Effector memory CD8-positive, alpha-beta T cell (primary cell): ENCODE measurements around the gene CTSE.

Experiments
- ATAC-seq: fragments of 150-1000 bp; cut with Tn5 transposase; replicated peaks from 2 replicates; pipeline ENCODE4 v1.10.0; 2021; ENCODE audit warnings: mild to moderate bottlenecking, moderate library complexity
- DNase-seq, 3 experiments: peaks; one replicate each; pipeline ENCODE4 v3.0.0; 2021
- H3K27ac Mint-ChIP-seq, 2 donors: one replicate each; pipeline ENCODE4 v1.8.0; 2022; ENCODE audit warnings: mild to moderate bottlenecking in 2 of 2, mixed read lengths in 2 of 2, moderate library complexity in 2 of 2
- H3K27me3 Mint-ChIP-seq, 2 donors: one replicate each; pipeline ENCODE4 v1.8.0; 2022; ENCODE audit warnings: mixed read lengths in 2 of 2
- H3K36me3 Mint-ChIP-seq: one replicate; pipeline ENCODE4 v1.8.0; 2022; ENCODE audit warnings: mild to moderate bottlenecking, moderate library complexity, mixed read lengths; ENCODE audit not compliant: insufficient read depth
- H3K4me1 Mint-ChIP-seq, 2 donors: one replicate each; pipeline ENCODE4 v1.8.0; 2022; ENCODE audit warnings: low read depth in 2 of 2, mixed read lengths in 2 of 2
- H3K4me3 Mint-ChIP-seq, 2 donors: one replicate each; pipeline ENCODE4 v1.8.0; 2022; ENCODE audit warnings: mild to moderate bottlenecking in 2 of 2, mixed read lengths in 2 of 2, moderate library complexity in 2 of 2
- H3K9me3 Mint-ChIP-seq, 2 donors: one replicate each; pipeline ENCODE4 v1.8.0; 2022; ENCODE audit warnings: mixed read lengths in 2 of 2

The CTSE gene

DNA sequence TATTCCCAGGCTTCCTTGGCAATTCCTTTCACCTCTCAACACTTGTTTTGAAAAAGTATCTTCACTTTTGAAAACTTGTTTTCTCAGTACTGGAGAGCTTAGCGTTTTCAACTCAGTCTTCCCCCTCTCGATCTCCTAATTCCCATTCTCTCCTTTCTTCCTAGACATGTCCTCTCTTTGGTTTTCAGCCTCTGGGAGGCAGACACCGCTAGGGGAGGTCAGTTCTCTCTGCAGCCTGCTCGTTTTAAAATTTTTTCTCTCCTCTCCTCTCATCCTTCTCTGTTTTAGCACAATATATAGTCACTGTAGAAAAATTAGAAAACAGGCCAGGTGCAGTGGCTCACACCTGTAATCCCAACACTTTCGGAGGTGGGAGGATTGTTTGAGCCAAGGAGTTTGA lies 16.6 kb upstream of the CTSE start:
- ATAC-seq (no peak), DNase-seq (no peak)
- no peak overlapping the region for H3K27ac Mint-ChIP-seq
- peaks cover 0 to 11% of the 10 kb centered on the region in 2 donors for H3K27me3 Mint-ChIP-seq
- peaks cover 12 to 13% of the 10 kb centered on the region in 2 donors for H3K4me1 Mint-ChIP-seq
- no peak overlapping the region for H3K4me3 Mint-ChIP-seq
- H3K9me3 Mint-ChIP-seq, result no peaks in the 10 kb centered on the region
- no peaks in the 10 kb centered on the region for H3K36me3 Mint-ChIP-seq

DNA sequence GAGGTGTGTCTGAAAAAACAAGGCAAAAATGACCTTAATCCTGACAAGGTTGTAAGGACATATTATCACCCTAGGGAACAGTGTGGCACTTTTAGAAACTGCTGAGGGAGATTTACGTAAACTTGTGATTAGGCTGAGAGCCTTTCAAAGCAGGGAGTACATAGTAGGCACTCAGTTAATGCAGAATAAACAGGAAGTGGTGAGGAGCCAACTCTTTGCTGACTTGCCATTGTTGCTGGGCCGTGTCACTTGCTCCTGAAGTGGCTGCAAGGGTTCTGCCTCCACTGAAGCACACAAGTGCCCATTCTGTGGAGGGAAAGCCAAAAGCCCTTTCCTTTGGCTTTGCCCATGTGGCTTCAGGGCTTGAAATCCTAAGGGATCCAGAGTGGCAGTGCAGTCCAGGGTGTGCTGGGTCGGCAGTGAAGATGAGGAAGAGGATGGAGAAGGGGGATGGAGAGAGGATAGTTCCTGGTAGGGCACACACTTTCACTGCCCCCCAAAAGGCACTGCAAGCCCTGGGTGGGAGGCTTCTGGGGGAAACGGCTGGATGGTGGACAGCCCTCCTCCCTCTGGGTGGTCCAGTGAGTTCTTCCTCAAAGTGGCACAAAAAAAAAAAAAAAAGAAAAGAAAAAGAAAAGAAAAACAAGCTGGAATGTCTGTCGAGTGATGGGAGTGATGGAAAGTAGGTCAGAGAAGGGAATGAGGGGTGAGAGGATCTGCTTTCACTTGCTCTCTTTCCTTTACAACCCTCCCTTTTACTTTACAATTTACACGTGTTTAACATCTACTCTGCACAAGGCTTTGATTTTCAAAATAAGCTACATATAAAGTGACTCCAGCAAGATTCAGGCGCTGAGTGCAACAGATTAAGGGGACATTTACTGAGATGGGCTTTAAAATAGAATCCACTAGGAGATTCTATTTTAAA lies 15.6 kb upstream of the CTSE start:
- DNase-seq, result no peak
- H3K27ac Mint-ChIP-seq, result peak overlapping the region in 1 of 2 donors; percentile 79
- H3K9me3 Mint-ChIP-seq, result no peaks in the 10 kb centered on the region
- H3K36me3 Mint-ChIP-seq, result no peaks in the 10 kb centered on the region
- peak overlapping the region in 1 of 2 donors; percentile 52 for H3K4me3 Mint-ChIP-seq
- H3K27me3 Mint-ChIP-seq, result peaks cover 8 to 19% of the 10 kb centered on the region in 2 donors
- peak; percentile 35 for ATAC-seq
- peaks cover 12 to 19% of the 10 kb centered on the region in 2 donors for H3K4me1 Mint-ChIP-seq

DNA sequence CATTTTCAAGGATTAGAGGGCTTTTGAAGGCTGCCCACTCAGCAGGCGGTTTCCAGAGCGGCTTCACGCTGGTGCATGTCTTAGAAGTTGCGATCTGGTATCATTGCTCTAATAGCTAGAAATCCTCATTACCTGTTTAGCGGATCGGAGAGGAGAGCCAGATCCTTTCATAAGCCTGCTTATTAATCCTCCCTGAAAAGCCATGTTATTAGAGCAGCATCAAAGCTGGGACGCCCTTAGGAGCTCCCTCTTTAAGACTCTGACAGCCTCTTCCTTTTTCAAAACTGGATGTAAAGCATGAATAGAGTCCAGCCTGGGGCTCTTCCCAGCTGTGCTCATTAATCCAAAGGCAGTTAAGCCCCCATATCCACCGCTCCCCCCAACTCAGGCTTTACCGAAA lies 13.9 kb upstream of the CTSE start:
- Mint-ChIP-seq H3K9me3 (no peaks in the 10 kb centered on the region), H3K4me1 (peaks cover 12 to 19% of the 10 kb centered on the region in 2 donors), H3K27me3 (peaks cover 8 to 23% of the 10 kb centered on the region in 2 donors), H3K36me3 (no peaks in the 10 kb centered on the region), H3K4me3 (no peak overlapping the region), H3K27ac (no peak overlapping the region)
- DNase-seq (no peak), ATAC-seq (no peak)

DNA sequence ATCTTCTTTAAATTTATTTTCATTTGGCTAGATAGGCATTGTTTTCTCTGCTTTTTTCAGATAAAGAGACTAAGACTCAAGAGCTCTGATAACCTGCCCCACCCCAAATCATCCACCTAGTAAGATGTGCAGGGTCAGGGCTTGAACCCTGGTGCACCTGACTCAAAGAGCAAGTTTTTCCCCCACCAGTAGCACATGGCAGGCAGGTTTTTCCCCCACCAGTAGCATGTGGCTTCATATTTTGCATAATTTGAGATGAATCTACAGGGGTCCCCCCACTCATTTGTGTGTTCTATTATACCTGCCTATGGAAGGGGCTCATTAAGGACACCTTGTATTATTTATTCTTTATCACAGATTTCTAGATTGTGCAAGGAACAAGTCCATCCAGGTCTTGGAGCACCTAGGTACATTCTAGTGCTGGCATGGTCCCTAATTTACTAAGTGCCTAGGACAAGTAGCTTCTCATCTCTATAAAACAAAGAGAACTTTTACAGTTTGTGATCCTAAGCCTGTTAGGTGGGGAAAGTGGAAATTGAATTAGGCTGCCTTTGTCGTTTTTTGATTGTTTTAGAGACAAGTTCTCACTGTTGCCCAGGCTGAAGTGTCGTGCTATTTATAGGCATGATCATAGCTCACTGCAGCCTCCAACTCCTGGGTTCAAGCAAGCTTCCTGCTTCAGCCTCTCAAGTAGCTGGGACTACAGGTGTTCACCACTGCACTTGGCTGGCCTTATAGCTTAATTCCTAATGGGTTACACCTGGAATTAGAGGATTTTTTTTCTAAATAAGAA lies 13.2 kb upstream of the CTSE start:
- Mint-ChIP-seq H3K9me3 (no peaks in the 10 kb centered on the region), H3K4me3 (no peak overlapping the region), H3K27ac (no peak overlapping the region), H3K36me3 (no peaks in the 10 kb centered on the region), H3K27me3 (peaks cover 8 to 23% of the 10 kb centered on the region in 2 donors), H3K4me1 (peaks cover 12 to 19% of the 10 kb centered on the region in 2 donors)
- no peak for ATAC-seq
- no peak for DNase-seq

DNA sequence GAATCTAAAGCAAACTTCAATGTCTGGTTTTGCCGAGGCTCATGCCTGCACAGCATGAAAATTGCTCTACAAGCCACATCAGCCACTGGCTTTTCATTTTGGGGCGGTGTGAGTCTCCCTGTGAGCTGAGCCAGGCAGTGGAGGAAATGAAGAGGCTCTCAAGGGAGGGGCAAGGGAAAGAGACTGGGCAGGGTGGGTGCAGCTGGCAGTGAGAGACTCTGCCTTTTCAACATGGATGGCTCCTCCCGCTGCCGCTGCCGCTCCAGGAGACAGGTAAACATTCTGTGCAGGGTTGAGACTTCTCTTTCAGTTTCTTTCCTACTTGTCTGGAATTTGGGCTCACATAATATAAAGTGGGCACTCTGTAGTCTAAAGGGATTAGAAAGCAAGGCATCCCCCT lies 11.3 kb upstream of the CTSE start:
- H3K27me3 Mint-ChIP-seq, result peaks cover 12 to 25% of the 10 kb centered on the region in 2 donors
- H3K9me3 Mint-ChIP-seq, result no peaks in the 10 kb centered on the region
- ATAC-seq (peak; percentile 48), DNase-seq (no peak)
- H3K36me3 Mint-ChIP-seq, result no peaks in the 10 kb centered on the region
- peak overlapping the region in 1 of 2 donors; percentile 69 for H3K4me3 Mint-ChIP-seq
- H3K4me1 Mint-ChIP-seq, result peaks cover 7 to 18% of the 10 kb centered on the region in 2 donors
- H3K27ac Mint-ChIP-seq, result peak overlapping the region in 1 of 2 donors; percentile 15

DNA sequence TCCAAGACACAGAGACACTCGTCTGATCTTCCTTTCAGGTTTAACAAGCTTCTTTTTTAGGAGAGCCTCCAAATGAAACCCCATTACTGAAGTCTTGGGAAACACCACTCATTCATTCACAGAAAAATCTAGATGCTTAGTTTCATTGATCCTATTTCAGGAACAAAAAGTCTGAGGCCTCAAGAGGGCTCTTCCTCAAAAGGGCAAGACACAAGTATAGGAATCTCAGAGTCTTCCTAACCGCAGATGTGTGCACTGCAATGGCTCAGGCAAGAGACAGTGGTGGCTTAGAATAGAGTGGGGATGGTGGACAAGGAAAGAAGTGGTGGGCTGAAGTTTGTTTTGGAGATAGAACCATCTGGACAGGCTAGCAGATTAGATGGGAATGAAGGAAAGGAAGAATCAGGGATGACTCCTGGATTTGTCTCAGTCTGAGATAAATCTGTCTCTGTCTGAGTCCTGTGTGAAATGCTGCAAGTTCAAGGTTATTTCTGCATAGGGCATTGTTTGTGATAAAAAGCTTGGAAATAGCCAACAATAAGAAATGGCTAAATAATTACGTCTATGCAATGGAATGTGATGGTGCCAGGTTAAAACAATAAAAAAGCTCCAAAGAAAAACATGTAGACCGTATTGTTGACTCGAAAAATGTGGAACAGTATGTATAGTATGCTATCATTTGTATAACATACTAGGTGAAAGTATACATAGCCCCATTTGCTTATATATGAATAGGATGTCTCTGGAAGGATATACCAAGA lies 8.9 kb upstream of the CTSE start:
- H3K27me3 Mint-ChIP-seq, result peaks cover 36 to 44% of the 10 kb centered on the region in 2 donors
- ATAC-seq (no peak), DNase-seq (no peak)
- H3K36me3 Mint-ChIP-seq, result no peaks in the 10 kb centered on the region
- H3K9me3 Mint-ChIP-seq, result no peaks in the 10 kb centered on the region
- peaks cover 0 to 10% of the 10 kb centered on the region in 2 donors for H3K4me1 Mint-ChIP-seq
- H3K27ac Mint-ChIP-seq, result no peak overlapping the region
- no peak overlapping the region for H3K4me3 Mint-ChIP-seq

DNA sequence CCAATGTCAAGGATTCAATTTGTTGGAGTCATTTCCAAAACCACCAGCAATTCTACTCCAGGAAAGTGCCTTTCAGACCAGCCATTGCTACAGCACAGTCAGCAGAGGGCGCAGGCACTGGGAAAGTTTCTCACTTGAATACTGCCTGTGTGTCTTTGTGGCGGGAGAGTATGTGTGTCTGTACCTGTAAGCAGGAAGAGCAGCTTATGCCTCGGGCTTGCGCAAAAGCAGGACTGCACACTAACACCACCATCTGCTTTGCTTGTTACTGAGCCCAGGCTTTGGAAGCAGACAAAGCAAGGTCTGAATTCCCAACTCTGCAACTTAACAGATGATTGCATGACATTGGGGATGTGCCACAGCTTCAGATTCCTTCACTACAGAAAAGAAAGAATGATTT lies 7.0 kb upstream of the CTSE start:
- Mint-ChIP-seq H3K27ac (no peak overlapping the region), H3K4me1 (peaks cover 0 to 10% of the 10 kb centered on the region in 2 donors), H3K27me3 (peaks cover 39% of the 10 kb centered on the region in 2 donors), H3K4me3 (no peak overlapping the region), H3K9me3 (no peaks in the 10 kb centered on the region), H3K36me3 (no peaks in the 10 kb centered on the region)
- peak; percentile 38 to 53 (median 40) for DNase-seq
- peak; percentile 77 for ATAC-seq

DNA sequence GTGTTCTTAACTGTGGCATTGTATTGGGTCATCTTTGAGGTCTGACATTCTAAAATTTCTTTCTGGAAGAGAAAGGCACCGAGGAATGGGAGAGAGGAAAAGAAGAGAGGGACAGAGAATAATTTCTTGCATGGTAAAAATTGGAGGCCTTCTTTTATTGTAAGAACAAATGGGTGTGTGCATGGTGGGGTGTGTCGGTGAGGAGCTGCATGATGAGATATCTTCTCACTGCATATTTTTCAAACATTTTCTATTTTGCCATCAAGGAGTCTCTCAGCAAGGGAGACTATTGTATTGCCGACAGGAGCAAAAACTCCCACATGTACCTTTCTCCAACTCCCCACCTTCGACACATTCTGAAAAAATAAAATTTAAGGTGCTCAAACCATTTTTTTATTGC lies 6.5 kb upstream of the CTSE start:
- H3K27me3 Mint-ChIP-seq, result peaks cover 38 to 39% of the 10 kb centered on the region in 2 donors
- H3K9me3 Mint-ChIP-seq, result no peaks in the 10 kb centered on the region
- DNase-seq, result no peak
- ATAC-seq, result no peak
- H3K36me3 Mint-ChIP-seq, result no peaks in the 10 kb centered on the region
- H3K4me3 Mint-ChIP-seq, result no peak overlapping the region
- H3K27ac Mint-ChIP-seq, result no peak overlapping the region
- H3K4me1 Mint-ChIP-seq, result peaks cover 0 to 8% of the 10 kb centered on the region in 2 donors

DNA sequence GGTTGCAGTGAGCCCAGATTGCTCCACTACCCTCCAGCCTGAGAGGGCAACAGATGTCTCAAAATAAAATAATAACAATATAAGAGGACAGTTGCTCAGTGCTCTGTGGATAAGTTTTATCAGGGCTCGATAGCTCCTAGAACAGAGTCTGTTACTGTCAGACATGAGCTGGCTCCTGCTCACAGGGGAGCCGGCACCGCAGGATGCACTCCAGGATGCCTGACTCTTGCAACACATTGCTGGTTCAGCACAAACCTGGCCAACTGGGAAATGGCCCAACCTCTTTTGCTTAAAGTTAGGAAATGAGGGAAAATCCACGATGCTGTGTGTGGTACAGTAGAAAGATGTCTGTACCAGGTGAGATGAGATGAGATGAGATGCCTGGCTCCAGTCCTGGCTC lies 5.8 kb upstream of the CTSE start:
- Mint-ChIP-seq H3K27ac (no peak overlapping the region), H3K4me1 (peaks cover 0 to 4% of the 10 kb centered on the region in 2 donors), H3K36me3 (no peaks in the 10 kb centered on the region), H3K9me3 (no peaks in the 10 kb centered on the region), H3K27me3 (peaks cover 33% of the 10 kb centered on the region in 2 donors), H3K4me3 (no peak overlapping the region)
- ATAC-seq, result no peak
- DNase-seq, result no peak

DNA sequence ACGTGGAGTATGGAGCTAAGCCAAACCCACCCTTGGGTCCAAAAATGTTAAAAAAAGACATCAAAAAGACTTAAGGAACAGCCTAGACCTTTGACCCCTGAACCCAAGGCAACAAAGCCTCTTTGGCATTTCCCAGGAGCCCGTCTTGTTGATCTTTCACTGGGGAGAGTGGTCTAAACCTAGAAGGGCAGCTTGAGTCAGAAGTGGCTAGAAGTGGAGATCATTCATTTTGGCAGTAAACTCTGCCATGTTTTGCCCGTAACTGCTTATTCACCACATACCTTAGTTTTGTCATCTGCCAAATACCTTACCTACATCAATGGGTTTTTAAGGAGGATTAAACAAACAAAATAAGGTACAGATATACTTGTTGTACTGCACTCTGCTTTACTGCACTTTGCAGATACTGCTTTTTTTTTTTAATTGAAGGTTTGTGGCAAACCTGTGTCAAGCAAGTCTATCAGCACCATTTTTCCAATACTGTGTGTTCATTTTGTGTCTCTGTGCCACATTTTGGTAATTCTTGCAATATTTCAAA lies 1.7 kb upstream of the CTSE start:
- Mint-ChIP-seq H3K4me1 (peaks cover 0 to 3% of the 10 kb centered on the region in 2 donors), H3K27me3 (peaks cover 47 to 68% of the 10 kb centered on the region in 2 donors), H3K9me3 (no peaks in the 10 kb centered on the region), H3K27ac (no peak overlapping the region), H3K36me3 (no peaks in the 10 kb centered on the region), H3K4me3 (no peak overlapping the region)
- no peak for ATAC-seq
- no peak for DNase-seq

DNA sequence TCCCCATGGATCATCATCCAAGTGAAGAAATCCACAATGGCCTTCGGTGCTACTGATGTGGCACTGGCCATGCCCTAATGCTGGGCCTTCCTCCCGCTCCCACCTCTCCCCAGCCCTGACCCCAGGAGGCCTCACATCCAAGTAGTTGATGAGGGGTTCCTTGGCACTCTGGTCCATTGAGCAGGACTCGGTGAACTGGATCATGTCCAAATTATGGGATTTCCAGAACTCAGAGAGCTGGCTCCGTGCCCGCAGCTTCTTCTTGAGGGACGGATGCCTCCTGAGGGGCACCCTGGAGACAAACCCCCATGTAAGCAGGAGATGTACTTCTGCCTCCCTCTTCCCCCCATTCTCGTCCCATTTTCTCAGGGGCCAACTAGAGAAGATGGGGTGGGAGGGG lies 929 bp downstream of the CTSE start:
- Mint-ChIP-seq H3K36me3 (no peaks in the 10 kb centered on the region), H3K9me3 (no peaks in the 10 kb centered on the region), H3K27me3 (peaks cover 28 to 44% of the 10 kb centered on the region in 2 donors), H3K27ac (no peak overlapping the region), H3K4me3 (no peak overlapping the region), H3K4me1 (peaks cover 0 to 3% of the 10 kb centered on the region in 2 donors)
- DNase-seq (no peak), ATAC-seq (no peak)

DNA sequence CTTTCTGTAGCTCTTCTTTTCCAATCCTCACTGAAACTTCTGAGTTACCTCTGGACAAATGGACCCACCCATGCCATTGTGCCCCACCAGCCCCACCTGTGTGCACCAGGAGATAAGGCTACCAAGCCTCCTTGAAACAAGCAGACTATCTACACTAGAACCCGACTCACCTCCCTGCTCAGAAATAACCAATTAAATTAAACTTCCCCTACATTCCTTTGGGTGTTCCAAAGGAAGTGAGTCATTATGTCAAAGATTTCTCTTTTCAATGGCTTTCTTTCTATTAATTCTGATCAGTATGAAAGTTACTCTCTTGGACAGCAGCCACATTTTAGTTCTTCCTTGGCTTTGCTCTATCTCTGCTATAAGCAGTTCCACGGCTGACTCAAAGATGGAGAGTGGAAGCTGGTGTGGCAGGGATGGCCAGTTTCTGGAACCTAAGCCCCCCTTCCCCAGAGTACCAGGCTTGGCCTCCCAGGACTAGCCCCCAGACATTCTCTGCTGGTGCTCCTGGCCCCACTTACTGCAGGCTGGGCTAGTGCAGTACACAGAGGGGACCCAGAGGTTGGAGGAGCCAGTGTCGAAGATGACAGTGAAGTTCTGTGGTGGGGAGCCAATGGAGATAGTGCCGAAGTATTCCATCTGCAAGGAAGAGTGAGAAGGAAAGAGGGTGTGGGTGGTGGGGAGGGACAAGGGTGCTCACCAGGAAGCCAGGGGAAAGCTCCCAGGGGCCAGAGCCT lies 1.9 kb downstream of the CTSE start:
- Mint-ChIP-seq H3K4me1 (peaks cover 0 to 3% of the 10 kb centered on the region in 2 donors), H3K4me3 (no peak overlapping the region), H3K9me3 (no peaks in the 10 kb centered on the region), H3K27ac (peak overlapping the region in 1 of 2 donors; percentile 27), H3K27me3 (peaks cover 28 to 39% of the 10 kb centered on the region in 2 donors), H3K36me3 (no peaks in the 10 kb centered on the region)
- ATAC-seq (no peak), DNase-seq (no peak)
